Activated CD4-positive, CD25-positive, alpha-beta regulatory T cell treated with anti-CD3 and anti-CD28 coated beads, Interleukin-2, amount 50 U/mL, for 72 hours (primary cell): ENCODE data around the gene RCL1.
"Not testable (repeated sequence)": the region's sequence is repeated elsewhere in the genome, so short reads cannot be mapped to it uniquely, and the experiment has no call there.

Experiments
- DNase-seq: peaks from one replicate; pipeline ENCODE4 v3.0.0; 2021

The RCL1 gene

DNA sequence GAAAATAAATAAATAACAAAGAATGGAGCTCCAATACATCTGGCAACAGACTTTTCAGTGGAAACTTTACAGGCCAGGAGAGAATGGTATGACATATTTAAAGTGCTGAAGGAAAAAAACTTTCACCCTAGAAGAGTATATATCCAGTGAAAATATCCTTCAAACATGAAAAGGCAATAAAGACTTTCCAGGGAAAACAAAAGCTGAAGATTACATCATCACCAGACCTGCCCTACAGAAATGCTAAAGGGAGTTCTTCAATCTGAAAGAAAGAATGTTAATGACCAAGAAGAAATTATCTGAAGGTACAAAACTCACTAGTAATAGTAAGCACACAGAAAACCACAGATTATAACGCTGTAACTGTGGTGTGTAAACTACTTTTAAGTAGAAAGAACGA, 8.3 kb upstream of the RCL1 start:
- DNase-seq = no peak

DNA sequence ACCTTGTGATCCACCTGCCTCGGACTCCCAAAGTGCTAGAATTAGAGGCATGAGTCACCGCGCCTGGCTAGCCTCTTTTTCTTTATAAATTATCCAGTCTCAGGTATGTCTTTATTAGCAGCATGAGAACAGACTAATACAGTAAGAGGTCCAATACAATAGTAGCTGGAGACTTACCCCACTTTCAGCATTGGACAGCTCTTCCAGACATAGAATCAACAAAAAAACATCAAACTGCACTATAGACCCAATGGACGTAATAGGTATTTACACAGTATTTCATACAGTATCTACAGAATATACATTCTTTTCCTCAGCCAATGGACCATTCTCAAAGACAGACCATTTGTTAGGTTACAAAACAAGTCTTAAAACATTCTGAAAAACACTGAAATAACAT, 6.1 kb upstream of the RCL1 start:
- DNase-seq = no peak

DNA sequence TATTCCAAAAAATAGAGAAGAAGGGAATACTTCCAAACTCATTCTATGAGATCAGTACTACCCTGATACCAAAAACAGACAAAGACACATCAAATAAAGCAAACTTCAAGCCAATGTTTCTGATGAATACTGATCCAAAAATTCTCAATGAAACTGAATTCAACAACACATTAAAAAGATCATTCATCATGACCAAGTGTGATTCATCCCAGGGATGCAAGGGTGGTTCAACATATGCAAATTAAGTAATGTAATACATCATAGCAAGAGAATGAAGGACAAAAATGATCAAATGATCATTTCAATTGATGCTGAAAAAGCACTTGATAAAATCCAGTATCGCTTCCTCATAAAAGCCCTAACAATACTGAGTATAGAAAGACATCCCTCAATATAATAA, 4.9 kb upstream of the RCL1 start:
- no peak for DNase-seq

- DNase-seq = no peak
Measured at GRCh38 chr9:4788703-4789102, 4.0 kb upstream of the RCL1 start.

GRCh38 chr9:4792054-4792571, 631 bp upstream of the RCL1 start:
- no peak for DNase-seq

DNA sequence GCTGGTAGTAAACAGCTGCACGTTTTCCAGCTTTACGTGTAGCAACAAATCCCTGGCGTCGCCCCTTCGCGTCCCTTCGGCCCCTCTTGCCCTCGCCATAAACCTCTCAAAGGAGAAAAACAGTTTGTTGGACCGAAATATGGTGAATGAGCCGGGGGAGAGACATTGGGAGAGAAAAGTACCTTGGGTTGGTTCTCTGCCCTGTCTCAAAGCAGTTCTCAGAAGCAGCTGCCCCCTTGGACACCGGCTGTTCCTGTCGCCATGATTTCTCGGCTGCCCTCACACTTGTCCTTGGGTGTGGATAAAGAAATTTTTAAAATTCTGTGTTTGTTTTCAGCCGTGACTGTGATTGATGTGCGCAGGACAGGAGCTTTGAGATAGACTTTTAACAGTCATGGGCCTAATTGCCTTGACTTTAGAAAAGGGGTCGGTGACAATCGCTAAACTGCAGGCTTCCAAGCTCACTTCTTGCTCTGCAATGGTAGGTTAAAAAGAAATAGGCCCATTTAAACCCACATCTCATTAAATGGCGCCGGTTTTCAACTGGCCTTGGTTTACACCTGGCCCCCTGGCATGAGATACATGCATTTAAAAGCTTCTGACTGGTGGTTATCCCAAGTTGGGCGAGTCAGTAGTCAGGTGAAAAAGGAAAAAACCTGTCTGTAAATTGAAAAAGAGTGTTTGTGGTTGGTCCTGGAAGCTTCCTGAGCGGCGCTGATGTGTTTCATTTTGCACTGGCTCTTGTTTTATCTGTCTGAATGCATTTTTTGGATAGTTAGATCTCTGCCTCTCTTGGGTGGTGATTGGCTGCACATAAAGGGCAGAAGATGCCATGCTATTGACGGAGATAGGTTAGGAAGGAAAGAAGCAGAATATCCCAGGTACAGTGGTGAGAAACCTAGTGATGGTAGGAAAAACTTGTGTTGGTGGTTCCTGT, 983 bp downstream of the RCL1 start:
- DNase-seq = no peak

DNA sequence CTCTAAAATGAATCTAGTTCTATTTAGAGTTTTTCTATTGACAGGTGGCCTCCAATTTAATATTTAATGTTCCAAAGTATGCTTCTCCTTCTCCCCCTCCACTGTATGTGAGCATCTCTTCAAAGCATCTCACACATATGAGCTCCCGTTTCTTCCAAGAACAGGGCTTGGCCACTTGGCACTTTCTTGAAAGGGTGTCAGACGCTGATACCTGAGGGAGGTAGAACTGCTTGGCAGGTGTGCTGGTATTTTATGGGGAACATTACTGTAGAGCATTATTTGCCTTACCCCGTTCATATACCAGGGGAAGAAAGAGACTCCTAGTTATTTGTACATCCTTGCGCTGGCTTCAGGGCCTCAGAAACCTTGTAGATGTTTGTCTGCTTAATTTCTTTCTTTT, 1.9 kb downstream of the RCL1 start:
- no peak for DNase-seq

- DNase-seq = not testable (repeated sequence)
Measured at GRCh38 chr9:4795108-4795507, 2.4 kb downstream of the RCL1 start.

GRCh38 chr9:4796530-4796929, 3.8 kb downstream of the RCL1 start:
- no peak for DNase-seq

DNA sequence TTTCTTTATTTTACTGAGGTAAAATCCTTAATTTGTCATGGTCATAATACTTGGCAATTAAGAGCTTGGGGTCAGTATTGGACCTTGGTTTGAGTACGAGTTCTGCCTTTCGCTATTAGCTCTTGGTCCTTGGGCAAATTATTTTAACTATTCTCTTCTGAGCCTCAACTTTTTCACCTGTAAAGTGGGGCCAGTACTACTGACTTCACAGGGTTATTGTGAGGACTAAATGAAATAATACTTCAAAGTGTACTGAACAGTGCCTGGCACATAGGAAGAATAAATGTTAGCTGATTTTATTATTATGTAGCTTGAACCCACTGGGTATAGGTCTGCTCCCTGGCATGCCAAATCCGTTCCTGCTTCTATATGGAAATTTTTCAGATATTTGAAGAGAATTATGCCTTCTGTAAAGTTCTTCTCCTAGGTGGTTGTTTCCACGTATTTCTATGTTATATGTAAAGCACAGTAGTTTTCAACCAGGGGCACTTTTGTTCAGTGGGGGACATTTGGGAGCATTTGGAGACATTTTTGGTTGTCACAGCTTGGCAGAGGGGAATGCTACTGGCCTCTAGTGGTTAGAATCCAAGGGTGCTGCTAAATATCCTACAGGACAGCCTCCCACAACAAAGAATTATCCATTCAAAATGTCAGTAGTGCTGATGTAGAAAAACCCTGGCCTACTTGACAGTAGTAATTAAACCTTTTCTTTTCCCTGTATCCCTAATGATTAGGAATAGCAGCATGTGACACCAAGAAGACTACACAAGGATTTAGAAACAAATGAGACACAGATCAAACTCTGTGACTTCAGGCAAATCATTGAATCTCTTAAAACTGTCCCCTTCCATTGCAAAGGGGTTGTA, 4.5 kb downstream of the RCL1 start:
- DNase-seq = no peak

DNA sequence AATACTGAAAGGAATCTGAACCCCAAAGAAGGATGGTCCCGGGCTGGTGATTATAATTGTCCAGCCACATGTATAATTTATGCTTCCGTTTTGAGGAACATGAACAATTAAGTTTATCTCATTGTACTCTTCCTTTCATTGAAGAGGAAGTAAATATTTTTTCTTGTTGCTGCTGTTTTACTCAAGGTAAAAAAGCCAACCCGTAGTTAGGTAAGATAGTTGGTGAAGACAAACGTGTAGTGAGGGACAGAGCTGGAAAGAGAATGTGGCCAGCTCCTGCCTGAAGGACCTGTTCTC, 5.1 kb downstream of the RCL1 start:
- DNase-seq = no peak

DNA sequence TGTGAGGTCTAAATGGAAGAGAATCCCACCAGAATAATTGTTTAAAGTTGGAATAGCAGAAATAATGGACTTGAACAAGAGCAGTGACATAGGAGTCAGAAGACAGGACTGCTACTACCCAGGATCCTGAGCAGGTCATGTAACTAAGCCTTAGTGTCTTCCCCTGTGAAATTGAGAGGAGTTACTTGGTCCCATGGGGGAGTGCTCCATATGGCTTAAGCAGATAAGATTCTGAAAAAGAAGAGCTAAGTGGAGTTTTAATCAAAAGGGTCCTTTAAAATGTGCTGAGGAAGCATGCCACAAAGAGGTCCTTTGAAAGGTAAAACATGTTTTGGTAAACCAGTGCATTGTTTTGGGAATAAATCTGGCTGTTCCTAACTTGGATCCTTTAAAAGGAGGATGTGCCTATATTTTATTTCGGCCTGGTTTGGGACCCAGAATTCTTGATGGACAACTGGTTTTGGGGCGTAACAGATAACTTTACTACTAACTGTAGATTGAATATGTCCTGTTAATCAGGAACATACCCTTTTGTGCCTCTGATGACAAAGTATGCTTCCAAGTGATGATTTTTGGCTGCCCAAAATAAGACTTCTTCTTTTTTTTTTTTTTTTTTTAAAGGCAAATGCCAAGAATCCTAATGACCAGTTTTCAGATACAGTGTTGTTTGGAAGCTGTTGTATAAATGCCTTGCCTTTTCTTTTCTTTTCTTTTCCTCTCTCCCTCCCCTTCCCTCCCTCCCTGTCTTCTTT, 5.7 kb downstream of the RCL1 start:
- no peak for DNase-seq

DNA sequence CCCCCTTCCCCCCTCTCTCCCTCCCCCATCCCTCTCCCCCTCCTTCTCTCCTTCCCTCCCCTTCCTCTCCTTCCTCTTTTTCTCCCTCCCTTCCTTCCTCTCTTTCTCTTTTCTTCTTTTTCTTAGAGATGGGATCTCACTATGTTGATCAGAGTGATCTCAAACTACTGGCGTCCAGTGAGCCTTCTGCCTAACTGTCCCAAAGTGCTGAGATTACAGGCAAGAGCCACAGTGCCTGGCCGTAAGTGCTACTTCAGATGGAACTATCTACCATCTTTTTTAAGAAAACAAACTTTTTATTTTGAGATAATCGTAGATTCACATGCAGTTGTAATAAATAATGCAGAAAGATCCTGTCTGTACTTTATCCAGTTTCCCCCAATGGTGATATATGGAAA, 6.3 kb downstream of the RCL1 start:
- DNase-seq = no peak

DNA sequence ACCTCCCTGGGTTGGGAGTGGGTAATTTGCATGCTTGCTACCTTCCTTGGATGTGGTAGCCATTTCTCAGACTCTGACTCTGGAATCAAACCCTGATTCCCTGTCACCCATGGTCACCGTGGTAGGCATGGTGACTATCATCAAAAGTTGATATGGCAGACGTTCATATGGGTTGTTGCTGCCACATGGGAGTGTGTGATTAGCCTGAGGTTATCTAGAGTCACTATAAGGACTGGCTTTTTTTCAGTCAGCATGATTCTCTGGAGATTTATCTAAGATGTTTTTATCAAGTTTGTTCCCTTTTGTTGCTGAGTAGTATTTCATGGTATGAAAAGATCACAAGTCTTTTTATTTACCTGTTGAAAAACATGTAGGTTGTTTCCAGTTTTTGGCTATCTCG, 7.0 kb downstream of the RCL1 start:
- DNase-seq = no peak

GRCh38 chr9:4801156-4801555, 8.4 kb downstream of the RCL1 start:
- no peak for DNase-seq

GRCh38 chr9:4803670-4804530, 11.2 kb downstream of the RCL1 start:
- DNase-seq = no peak

GRCh38 chr9:4804531-4805016, 11.8 kb downstream of the RCL1 start:
- no peak for DNase-seq

DNA sequence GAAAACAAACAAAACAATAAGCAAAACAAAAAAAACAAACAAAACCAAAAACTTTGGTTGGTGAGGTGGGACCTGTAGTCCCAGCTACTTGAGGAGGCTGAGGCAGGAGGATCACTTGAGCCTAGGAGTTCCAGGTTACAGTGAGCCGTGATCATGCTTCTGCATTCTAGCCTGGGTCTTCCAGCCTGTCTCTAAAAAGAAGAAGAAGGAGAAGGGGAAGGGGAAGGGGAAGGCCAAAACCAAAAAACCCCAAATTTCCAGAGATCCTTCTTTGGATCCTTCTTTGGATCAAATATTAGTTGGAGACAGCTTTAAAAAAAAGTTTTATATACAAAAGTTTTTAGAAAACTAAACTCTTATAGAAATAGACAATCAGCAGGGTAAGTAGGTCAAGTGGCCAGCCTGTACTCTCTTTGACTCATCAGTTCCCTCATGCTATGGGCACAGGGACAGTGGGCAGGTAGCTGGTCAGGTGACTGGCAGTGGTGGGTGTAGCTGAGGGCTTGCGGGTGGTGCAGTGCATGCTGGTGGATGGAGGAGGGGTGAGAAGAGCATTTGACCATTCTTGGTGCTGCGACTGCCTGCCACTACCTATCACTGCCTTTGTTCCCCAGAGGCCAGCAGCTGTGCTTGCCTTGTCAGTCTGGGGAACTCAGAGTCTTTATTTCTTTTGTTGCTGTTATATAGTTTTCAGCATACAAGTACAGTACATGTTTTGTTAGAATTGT, 12.6 kb downstream of the RCL1 start:
- DNase-seq = no peak

DNA sequence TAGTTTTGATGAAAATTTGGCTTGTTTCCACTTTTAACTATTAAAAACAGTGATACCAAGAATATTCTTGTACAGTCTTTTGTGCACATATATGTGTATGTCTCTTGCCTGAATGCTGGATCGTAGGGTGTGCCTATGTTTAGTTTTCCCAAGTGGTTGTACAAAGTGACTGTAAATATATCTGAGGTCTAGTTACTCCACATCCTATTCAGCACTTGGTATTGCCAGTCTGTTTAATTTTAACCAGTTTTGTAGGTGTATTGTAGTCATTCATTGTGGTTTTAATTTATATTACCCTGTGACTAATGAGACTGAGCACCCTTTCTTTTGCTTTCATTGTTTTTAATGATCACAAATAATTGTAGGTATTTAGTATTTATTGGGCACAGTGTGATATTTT, 17.8 kb downstream of the RCL1 start:
- no peak for DNase-seq

GRCh38 chr9:4811824-4812223, 19.1 kb downstream of the RCL1 start:
- no peak for DNase-seq

DNA sequence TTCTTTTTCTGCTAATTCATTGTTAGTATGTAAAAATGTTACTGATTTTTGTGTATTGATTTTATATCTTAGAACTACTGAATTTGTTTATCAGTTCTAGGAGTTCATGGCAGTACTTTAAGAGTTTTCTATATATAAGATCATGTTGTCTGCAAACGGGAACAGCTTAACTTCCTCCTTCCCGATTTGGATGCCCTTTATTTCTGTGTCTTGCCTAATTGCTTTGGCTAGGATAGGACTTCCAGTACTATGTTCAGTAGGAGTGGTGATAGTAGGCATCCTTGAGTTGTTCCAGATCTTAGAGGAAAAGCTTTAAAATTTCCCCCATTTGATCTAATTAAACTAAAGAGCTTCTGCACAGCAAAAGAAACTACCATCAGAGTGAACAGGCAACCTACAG, 20.1 kb downstream of the RCL1 start:
- no peak for DNase-seq
